Activated CD8-positive, alpha-beta memory T cell treated with anti-CD3 and anti-CD28 coated beads for 1 hour (primary cell): Measurements from ENCODE around the gene TGM2.

Experiments
- DNase-seq, 2 donors: peaks; one replicate each; pipeline ENCODE4 v3.0.0-alpha.2; 2020; ENCODE audit warnings: low read depth in 1 of 2; ENCODE audit errors: extremely low read depth in 1 of 2

The TGM2 gene

DNA sequence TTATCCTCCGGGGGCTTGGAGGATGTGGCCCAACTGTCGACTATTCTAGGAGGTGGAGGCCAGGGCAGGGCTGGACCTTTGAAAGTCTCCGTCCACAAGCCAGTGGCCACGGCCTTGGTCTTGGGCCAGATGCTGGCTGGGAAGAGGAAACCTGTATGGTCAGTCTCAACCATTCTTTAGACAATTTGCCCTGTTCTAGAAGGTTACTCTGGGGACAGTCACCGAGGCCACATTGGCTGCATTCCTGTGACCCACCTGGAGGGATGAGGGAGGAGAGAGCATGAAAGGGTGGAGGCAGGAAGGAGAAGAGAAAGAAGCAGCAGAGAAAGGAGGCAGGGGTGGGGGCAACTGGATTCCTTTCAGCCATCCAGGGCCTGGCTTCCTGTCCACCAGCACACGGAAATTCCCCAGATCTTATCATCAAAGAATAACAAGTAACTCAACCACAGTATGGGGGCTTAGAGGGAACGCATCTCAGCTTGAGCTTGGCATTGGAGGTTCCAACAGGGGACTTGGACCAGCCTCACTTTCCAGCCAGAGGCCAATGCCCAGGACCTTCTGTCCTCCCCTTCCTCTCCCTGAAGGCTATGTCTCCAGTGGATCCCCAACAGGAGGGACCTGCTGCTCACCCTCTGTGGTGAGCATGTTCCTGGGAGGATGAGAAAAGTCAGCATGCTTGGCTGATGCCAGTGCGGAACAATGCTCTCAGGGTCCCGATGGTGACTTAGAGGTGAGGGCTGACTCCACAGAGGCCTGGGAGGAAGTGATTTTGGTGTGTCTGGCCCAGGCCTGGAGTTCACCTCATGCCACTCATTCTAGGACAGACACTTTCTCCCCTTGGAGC lies 30.4 kb downstream of the TGM2 start:
- DNase-seq: no peak

DNA sequence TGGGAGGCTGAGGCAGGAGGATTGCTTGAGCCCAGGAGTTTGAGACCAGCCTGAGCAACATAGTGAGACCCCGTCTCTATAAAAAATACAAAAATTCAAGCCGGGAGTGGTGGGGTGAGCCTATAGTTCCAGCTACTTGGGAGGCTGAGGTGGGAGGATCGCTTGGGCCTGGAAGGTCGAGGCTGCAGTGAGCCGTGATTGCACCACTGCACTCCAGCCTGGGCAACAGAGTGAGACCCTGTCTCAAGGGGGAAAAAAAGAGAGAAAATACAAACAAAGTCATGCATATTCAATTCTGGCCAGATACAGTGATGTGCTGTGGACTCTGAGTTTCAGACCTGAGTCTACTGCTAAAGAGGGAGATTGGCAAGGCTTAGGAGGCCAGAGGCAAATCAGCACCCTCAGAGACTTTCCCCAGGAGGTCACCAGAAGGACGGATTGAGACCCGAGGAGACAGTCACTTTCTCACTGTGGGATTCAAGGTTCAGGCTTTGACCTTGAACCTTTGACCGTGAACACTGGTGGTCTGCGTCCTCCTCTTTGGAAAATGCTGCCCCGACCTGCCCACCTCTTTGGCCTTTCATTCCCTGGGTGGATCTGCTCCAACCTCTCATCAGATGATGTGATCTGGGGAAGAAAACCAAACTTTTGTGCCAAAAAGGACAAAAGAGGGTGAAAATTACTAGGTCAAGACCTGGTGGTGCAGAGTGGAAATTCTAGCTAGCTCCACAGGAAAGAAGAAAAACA lies 31.2 kb downstream of the TGM2 start:
- DNase-seq: no peak

DNA sequence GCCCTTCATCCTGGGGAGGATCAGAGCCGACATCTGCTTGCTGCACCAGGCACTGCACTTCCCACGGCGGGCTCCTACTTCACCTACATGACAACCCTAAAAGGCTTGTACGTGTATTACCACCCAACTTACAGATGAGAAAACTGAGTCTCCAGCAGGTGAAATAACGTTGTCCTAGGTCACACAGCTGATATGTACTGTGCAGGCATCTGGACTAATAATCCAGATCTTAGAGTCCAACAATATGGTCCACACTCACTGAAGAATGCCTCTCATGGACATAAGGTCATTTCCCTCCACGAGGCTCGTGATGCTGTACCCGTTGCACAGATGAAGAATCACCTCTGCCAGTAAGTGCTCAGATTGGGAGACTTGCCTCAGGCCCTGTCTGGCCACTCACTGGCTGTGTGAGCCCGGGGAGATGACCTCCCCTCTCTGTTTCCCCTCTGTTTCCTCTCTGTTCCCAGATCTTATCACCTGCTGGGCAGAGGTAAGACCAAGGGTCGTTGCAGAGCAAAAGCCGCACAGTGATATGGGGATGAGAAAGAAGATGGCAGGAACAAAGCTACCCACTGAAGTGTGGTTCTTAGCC lies 32.1 kb downstream of the TGM2 start:
- no peak for DNase-seq

DNA sequence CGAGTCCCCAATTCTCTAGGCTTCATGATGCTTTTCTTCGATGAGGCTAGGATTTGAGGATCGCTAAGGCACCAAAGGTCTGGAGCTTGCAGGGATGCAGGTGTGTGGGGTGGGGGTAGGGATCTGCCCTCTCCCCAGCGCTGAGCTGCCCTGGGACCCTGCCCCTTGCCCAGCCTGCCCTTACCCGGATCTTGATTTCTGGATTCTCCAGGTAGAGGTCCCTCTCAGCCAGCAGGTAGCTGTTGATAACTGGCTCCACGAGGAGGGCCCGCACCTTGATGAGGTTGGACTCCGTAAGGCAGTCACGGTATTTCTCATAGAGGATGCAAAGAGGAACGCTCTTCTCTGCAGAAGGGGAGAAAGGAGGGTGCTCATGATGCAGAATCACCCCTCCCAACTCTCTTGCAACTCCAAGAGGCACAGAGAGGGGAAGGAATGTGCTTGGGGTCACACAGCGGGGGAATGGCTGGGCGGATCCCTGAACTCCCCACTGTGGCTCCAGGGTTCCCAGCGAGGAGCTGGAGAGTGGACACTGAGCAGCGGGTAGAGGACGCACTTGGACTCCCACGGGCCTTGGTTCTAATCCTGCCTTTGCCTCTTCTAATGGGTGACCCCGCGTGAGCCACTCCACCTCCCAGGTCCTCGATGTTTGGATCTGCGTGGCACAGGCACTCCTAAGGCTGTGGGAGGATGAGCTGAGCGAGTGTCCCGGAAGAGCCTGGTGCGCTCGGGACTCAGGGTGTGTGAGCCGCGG lies 32.7 kb downstream of the TGM2 start:
- no peak for DNase-seq

DNA sequence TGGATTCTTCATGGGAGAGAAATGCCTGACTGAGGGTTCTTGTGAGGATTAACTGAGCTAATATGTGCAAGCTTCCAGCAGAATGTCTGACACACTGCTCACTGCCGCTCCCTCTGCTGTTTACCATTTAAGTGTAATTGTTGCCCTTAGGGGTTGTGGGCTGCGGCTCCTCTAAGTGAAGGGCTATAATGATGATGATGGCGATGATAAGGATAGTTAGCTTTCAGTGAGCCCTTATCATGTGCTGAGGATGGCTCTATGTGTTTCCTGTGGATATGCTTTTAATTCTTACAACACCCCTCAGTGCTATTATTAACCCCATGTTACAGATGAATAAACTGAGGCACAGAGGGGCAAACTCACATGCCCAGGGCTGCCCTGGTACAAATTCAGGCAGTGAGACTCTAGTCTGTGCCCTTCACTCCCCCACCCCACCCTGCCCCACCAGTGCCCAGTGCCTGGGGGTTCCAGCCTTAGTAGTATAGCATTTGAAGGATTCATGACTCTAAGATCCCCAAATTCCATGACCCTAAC lies 33.4 kb downstream of the TGM2 start:
- DNase-seq: no peak

DNA sequence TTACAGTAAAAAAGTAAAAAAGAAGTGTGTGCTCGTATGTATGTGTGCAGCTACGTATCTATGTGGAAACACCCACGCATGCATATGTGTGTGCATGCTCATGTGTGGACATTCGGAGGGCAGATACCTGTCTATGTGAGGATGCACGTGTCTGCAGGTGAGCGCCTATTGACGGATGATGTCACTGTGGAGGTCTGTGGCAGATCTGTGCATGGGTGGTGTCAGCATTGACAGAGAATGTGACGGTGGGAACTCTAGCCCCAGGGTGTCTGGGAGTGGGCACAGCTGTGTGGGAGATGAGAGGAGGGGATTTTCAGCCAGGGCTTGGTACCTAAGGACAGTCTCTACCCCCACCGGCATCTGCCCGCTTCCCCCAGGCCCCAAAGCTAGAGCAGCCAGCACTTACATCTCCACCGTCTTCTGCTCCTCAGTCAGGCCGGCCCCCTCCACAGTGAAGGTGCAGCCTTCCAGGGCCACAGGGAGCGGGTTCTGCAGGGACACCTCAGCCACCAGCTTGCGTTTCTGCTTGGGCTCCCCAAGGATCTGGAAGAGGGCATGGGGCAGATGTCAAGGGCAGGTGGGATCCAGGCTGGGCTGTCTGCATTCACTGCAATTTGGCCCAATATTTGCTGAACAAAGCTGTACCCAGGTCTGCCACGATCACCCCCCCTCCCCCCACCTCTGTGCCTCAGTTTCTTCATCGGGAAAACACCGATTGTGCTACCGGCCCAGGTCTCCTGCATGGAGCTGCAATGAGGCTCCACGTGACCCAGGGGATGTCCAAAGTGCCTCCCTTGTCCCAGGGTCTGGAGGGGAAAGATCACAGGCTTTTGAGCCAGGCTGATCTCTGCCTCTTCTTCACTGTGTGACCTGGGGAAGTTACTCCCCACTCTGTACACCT lies 34.1 kb downstream of the TGM2 start:
- DNase-seq: no peak

DNA sequence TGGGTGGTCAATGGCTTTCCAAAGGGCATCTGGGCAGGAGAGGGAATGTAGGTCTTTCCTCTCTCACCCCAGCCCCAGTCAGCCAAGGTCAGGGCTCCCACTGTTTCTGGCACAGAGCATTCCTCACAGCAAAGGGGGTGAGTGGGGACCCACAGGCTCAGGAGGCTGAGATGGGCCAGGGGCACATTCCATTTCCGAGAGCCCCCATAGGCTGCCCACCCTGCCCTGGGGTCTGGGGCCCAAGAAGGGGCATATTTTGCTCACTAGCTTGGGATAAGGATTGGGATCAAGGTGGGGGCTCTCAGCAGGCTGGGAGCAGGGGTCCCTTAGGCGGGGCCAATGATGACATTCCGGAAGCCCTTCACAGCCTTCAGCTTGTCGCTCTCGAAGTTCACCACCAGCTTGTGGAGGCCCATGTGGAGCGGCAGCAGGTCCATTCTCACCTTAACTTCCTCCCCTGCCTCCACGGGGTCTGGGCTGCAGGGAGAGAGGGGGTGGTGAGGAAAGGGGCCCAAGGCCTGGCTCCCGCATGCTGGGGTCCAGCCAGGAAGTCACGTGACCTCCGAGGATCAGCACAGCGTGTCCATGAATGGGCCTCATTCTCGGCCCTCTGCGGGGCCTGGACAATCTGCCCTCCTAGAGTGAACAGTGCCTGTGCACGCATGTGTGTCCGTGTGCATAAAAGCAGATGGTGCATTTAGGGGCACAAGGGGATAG lies 35.0 kb downstream of the TGM2 start:
- no peak for DNase-seq

DNA sequence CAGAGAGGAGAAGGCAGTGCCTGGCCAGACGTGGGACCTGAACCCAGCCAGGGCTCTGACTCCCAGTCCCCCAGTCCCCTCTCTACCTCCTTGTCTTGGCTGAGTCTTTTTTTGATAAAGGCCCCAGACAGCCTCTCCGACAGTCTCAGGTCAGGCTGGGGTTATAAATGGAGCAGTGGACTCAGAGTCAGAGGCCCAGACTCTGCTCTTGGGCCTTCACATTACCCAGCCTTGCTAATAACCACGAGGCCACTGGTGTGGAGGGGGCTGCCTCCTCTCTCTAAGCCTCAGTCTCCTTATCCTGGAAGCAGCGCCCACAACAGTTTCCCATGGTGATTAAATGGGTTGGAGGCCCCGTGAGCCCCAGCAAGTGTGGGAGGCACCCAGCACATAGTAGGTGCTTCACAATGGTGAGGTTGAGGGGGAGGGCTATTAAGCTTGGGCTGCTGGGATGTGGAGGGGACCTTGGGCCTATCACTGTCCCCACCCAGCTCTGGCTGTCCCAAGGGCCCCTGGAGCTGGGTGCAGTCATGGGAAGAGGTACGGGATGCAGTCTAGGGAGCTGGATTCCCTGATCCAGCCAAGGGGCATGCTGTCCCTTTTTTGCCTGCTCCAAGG lies 35.7 kb downstream of the TGM2 start:
- no peak for DNase-seq

DNA sequence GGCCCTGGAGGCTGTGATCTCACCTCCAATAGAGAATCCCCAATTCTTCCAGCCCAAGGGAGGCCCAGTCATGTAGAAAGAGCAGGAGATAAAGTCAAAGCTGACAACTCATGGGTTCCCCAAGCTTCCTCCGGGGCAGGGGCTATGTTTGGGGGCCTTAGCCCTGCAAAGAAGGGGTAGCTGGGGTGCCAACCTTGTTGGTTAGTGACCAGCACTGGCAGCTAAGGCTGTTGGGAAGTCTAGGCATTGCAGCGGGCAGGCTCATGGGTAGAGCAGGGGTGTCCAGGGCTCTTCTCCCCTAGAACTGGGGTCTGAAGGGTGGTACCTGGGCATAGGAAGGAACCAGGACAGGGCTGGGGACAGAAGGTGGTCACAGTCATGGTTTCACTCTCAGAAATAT lies 36.4 kb downstream of the TGM2 start:
- DNase-seq: no peak

DNA sequence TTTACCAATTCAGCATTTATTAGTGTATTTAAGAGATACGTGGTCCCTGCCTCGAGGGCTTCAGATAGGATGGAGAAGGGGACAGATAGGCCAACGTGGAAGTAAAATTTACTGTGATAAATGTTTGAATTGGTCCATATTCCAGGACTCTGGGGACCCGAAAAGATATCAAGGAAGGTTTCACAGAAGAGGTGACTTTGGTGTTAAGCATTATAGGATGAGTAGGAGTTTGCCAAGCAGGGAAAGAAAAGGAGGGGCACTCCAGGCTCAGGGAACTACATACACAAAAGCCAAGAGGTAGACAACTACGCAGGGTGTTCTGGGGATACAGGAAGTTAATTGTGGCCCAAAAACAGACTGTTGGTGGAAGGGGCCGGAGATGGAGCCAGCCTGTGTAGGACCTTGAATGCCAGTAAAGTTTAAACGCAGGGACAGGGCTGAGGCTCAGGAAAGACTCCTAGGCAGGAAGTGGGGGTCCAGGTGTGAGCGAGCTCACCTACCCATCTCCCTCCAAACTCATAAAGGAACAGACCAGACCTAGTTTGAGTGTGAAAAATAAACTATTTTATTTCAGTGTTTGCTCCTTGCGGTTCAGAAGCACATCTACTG lies 37.0 kb downstream of the TGM2 start:
- DNase-seq: no peak

DNA sequence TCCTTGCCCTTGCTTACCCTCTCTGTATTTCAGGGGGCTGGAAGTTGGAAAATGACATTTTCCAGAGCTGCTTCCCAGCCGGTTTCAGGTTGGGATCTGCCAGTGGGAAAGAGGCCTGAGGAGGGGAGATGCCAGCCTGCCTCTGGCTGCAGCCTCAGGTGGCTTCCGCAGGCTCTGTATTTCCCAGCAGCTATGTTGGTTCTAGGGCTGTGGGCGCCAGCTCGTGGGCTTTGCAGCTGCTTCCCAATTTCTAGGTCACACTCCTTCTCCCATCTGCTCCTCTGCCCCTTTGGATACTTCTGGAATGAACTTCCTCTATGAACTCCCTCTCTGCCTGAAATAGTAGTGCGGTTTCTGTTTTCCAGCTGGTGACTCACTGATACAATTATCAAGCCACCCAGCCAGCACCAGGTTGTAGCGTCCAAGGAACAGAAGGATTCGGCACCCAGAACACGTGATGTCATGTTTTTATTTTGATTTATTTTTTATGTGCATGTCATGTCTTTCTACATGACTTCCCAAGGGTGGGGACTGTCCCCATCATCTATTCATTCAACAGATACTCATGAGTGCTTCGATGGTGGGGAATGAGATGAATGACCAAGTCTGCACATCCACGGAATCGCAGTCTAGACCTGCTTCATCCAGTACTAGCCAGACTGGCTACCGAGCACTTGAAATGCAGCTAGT lies 38.0 kb downstream of the TGM2 start:
- DNase-seq: no peak

DNA sequence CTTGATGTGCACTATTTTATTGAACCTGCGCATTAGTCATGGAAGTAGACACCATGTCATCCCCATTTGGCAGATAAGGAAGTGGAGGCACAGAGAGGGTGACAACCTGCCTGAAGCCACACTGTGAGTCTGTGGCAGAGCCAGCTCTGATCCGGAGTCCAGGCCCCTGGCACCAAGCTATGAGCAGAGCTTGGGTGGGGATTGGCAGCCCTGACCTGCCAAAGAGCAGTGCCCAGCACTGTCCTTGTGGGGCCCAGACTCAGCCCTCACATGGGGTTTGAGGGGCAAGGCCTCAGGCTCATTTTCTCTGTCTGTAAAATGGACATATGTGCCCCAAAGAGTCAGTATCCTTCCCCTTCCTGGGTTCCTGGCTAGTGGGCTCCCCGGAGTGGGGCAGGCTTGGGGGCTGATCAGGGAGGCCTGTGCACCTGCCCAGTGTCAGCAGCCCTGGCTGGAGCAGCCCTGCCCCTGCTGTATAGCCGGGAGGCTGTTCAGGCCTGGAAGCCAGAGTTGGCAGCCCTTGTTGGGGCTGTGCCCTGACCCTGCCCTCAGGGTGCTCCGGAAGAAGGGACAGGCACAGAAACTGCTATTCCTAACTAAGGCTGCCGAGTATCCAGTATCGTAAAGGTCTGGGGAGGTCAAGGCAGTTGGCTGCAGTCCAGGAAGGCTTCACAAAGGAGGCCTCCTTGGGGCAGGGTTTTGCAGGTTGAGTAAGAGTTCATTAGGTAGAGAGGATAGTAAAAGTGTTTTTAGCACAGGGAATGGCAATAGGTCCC lies 38.7 kb downstream of the TGM2 start:
- DNase-seq: no peak

DNA sequence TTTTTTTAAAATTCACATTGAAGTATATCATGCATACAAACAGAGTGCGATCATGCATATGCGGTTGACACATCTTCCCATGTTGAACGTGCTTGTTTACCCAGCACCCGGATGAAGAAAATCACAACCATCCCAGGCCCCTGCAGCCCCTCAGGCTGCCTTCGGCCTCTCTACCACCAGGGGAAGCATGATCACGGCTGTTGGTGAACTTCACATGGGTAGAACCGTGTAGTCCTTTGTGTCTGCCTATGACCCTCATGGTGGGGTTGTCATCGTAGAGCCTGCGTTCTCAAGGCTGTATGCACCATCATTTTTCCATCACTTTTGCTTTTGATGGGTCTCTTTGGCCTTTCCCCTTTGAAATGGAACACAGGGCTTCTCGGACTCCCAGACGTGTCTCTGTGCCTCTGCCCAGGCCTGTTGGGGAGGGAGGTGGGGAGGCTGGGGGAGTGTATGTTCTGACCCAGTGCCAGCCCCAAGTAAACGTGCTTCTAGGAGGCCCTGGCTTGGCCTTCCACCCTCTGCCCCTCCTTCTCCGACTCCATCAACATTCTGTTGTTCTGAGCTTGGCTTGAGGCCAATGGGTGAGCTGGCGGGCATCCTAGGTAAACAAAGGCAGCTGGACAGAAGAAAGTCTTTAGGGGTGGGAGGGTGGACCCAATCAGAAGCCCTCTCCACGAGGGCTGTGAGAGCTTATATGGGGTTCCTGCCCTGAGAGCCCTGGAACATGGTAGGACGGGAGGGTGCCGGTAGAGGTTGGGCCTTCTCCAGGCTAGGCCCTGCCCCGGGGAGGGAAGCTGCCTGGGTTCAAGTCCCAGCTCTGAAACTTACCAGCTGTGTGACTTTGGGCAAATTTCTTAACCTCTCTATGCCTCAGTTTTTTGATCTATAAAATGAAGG lies 39.7 kb downstream of the TGM2 start:
- DNase-seq: no peak

DNA sequence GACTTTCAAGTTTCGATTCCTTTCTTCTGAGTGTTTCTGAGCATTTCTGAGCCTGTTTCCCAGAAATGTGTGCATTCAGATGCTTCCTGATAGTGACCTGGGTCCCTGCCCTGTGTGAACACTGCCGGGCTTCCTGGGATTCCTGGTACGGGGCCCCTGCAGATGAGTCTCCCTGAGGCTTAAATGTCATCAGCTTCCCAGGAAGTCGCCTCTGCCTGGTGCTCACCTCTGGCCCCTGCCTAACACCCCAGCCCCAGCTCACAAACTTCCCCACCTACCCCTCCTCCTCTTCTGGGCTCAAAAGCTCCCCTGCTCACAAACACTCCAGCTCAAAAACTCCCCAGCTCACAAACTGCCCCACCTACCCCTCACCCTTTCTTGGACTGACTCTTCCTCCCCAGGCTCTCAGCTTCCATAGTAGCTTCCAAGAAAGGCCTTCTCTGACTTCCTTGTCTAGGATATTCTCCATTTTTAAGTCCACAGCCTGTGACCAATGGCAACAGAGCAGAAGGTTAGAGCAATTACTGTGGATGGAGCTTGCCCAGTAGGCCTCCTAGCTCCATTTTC lies 42.0 kb downstream of the TGM2 start:
- no peak for DNase-seq

DNA sequence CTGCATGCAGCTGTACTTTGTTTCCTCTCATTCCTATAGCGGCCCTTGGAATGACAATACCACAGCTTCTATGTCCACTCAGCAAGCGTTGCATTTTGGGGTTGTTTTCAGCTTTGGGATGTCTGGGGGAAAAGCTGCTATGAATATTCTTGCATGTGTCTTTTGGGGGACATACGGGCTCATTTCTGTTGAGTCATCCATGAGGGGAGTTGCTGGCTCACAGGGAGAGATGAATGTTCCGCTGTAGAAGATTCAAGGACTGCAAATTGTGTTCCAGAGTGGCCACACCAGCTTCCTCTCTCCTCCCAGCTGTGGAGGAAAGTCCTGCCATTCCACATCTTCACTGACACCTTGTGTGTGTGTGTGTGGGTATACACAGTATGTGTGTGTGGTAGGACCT lies 43.3 kb downstream of the TGM2 start:
- no peak for DNase-seq

DNA sequence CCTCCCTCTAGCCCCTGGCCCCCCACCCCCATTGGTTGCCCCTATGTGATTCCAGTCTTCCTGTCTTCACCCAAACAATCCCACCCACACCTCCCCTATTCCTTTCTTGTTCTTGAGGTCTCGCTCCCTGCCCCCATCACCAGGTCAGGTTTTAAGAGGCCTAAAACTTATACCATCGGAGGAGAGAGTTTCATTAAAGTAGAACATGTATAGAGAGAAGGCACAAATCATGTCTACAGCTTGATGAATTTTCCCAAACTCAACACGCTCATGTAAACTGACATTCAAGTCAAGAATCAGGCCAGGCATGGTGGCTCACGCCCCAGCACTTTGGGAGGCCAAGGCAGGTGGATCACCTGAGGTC lies 44.5 kb downstream of the TGM2 start:
- no peak for DNase-seq
